Activated CD8-positive, alpha-beta T cell treated with anti-CD3 and anti-CD28 coated beads for 36 hours (primary cell): ENCODE measurements around the gene P2RX2. TPM values are rescaled to one million over a fixed set of nuclear protein-coding genes. Genes with fewer than 3 reads are reported as not detected.

Source experiments
- ATAC-seq: fragments of 200-7000 bp; cut with Tn5 transposase; one replicate; pipeline ENCODE4 v1.10.0; 2021; ENCODE audit warnings: mild to moderate bottlenecking, moderate library complexity
- CTCF ChIA-PET: fragments of 350-600 bp; sonication (Branson Sonifier 250); formaldehyde crosslinking; loops from one replicate; lab custom pipeline; 2021; ENCODE audit warnings: antibody characterized with exemption; lab: Charles Lee
- POLR2A ChIA-PET: fragments of 350-600 bp; sonication (Branson Sonifier 250); formaldehyde crosslinking; loops from one replicate; lab custom pipeline; 2021; ENCODE audit warnings: antibody characterized with exemption; lab: Charles Lee
- DNase-seq: peaks from one replicate; pipeline ENCODE4 v3.0.0-alpha.2; 2020
- H3K27ac Mint-ChIP-seq: one replicate; pipeline ENCODE4 v1.8.0; 2021; ENCODE audit warnings: mild to moderate bottlenecking, mixed read lengths
- H3K27me3 Mint-ChIP-seq: one replicate; pipeline ENCODE4 v1.8.0; 2021; ENCODE audit warnings: mixed read lengths
- H3K36me3 Mint-ChIP-seq: one replicate; pipeline ENCODE4 v1.8.0; 2021; ENCODE audit warnings: low read depth, mixed read lengths
- H3K4me1 Mint-ChIP-seq: one replicate; pipeline ENCODE4 v1.8.0; 2021; ENCODE audit warnings: low read depth, mixed read lengths
- H3K4me3 Mint-ChIP-seq: one replicate; pipeline ENCODE4 v1.8.0; 2021; ENCODE audit warnings: mild to moderate bottlenecking, moderate library complexity, mixed read lengths
- H3K9me3 Mint-ChIP-seq: one replicate; pipeline ENCODE4 v1.8.0; 2021; ENCODE audit warnings: mixed read lengths
- intact Hi-C: fragments of 100-400 bp; cut with micrococcal nuclease; formaldehyde crosslinking; loops from one replicate; pipeline ENCODE4 v1.10.0; 2022
- total RNA-seq, 2 experiments: library from RNA; stranded (reverse); gene quantifications; one replicate each; pipeline ENCODE4 v1.2.3, GENCODE V29; 2021
- TF ChIP-seq, protein P1 (sequence below): fragments of 200-600 bp; IDR thresholded peaks from one replicate; pipeline ENCODE4 v1.8.0; 2022; ENCODE audit warnings: antibody characterized with exemption, mild to moderate bottlenecking

P2RX2 gene
- total RNA-seq, 2 experiments from 2014 or later, result not detected

- Mint-ChIP-seq H3K4me1 (no peaks in the 10 kb centered on the region), H3K36me3 (peaks cover 41% of the 10 kb centered on the region), H3K4me3 (no peak overlapping the region), H3K27ac (no peak overlapping the region), H3K9me3 (no peaks in the 10 kb centered on the region), H3K27me3 (no peaks in the 10 kb centered on the region)
- CTCF ChIA-PET, result no interaction called here
- POLR2A ChIA-PET, result no interaction called here
- ATAC-seq (no peak), DNase-seq (no peak)
- TF ChIP-seq, protein P1, sequence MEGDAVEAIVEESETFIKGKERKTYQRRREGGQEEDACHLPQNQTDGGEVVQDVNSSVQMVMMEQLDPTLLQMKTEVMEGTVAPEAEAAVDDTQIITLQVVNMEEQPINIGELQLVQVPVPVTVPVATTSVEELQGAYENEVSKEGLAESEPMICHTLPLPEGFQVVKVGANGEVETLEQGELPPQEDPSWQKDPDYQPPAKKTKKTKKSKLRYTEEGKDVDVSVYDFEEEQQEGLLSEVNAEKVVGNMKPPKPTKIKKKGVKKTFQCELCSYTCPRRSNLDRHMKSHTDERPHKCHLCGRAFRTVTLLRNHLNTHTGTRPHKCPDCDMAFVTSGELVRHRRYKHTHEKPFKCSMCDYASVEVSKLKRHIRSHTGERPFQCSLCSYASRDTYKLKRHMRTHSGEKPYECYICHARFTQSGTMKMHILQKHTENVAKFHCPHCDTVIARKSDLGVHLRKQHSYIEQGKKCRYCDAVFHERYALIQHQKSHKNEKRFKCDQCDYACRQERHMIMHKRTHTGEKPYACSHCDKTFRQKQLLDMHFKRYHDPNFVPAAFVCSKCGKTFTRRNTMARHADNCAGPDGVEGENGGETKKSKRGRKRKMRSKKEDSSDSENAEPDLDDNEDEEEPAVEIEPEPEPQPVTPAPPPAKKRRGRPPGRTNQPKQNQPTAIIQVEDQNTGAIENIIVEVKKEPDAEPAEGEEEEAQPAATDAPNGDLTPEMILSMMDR, result no peak
- intact Hi-C loops, result no loop called here
Observed at GRCh38 chr12:132653567-132654290, 35.2 kb downstream of the P2RX2 start.

GRCh38 chr12:132657004-132657727 lies 38.6 kb downstream of the P2RX2 start:
- H3K36me3 Mint-ChIP-seq, result peaks cover 57% of the 10 kb centered on the region

GRCh38 chr12:132658149-132658894 lies 39.7 kb downstream of the P2RX2 start:
- DNase-seq (no peak), ATAC-seq (no peak)
- no peak overlapping the region for H3K27ac Mint-ChIP-seq
- H3K36me3 Mint-ChIP-seq, result peaks cover 65% of the 10 kb centered on the region
- intact Hi-C loops, result no loop called here
- ChIA-PET CTCF (no interaction called here), POLR2A (no interaction called here)
- TF ChIP-seq, protein P1, result no peak
- no peak overlapping the region for H3K4me3 Mint-ChIP-seq
- H3K4me1 Mint-ChIP-seq, result peaks cover 4% of the 10 kb centered on the region
- no peaks in the 10 kb centered on the region for H3K27me3 Mint-ChIP-seq
- H3K9me3 Mint-ChIP-seq, result no peaks in the 10 kb centered on the region

More at GRCh38 chr12:132657004-132657727, 38.6 kb downstream of the P2RX2 start:
- no peak overlapping the region for H3K4me3 Mint-ChIP-seq
- ChIA-PET CTCF (no interaction called here), POLR2A (interaction anchor here (0.6 to 1.3 kb wide), 2 partner anchors 34 to 151 kb away, joined by 3 read pairs; no protein-coding TSS in a partner anchor)
- DNase-seq (no peak), ATAC-seq (no peak)
- intact Hi-C loops, result no loop called here
- no peak overlapping the region for H3K27ac Mint-ChIP-seq
- no peaks in the 10 kb centered on the region for H3K9me3 Mint-ChIP-seq
- TF ChIP-seq, protein P1, result no peak
- no peaks in the 10 kb centered on the region for H3K4me1 Mint-ChIP-seq
- H3K27me3 Mint-ChIP-seq, result no peaks in the 10 kb centered on the region

- no peaks in the 10 kb centered on the region for H3K27me3 Mint-ChIP-seq
- ChIA-PET POLR2A (interaction anchor here (1.0 to 1.1 kb wide), 2 partner anchors 14 to 91 kb away, joined by 3 read pairs; no protein-coding TSS in a partner anchor), CTCF (no interaction called here)
- H3K9me3 Mint-ChIP-seq, result no peaks in the 10 kb centered on the region
- peaks cover 69% of the 10 kb centered on the region for H3K36me3 Mint-ChIP-seq
- H3K27ac Mint-ChIP-seq, result no peak overlapping the region
- ATAC-seq, result no peak
- DNase-seq, result no peak
- peaks cover 4% of the 10 kb centered on the region for H3K4me1 Mint-ChIP-seq
- TF ChIP-seq, protein P1, result no peak
- no peak overlapping the region for H3K4me3 Mint-ChIP-seq
- intact Hi-C loops, result no loop called here
Observed at GRCh38 chr12:132659146-132659545, 40.6 kb downstream of the P2RX2 start.
